B cell (primary cell): Measurements from ENCODE around the gene KIRREL3.

Experiments
- CTCF ChIP-seq: fragments of 200-600 bp; IDR thresholded peaks from one replicate; pipeline ENCODE4 v1.8.0; 2022; ENCODE audit warnings: antibody characterized with exemption, mild to moderate bottlenecking
- EZH2 ChIP-seq: IDR thresholded peaks from 2 replicates; pipeline ENCODE4 v1.6.1; 2012; ENCODE audit warnings: borderline replicate concordance, low read depth, mild to moderate bottlenecking, moderate library complexity, low read length; ENCODE audit not compliant: insufficient read depth, poor library complexity, severe bottlenecking

DNA sequence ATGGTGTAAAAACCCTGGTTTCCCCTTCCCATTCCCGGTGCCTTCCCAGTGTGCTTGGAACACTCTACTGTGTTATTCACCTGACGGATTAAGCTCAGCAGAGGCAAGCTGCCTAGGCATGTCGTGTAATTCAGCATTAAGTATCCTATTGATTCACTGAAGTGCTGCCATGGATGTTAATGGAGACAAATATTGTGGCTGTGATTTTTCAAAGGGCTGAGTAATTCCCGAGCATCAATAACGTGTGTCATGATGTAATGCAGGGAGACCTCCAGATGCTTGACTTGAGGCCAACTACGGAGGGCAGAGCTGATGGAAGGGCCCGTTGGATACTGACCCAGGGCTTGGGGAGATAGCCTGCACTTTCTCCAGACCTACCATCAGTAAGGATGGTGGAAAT lies 376.1 kb downstream of the KIRREL3 start:
- no peak for TF ChIP-seq CTCF
- TF ChIP-seq EZH2 = no peak
